GM12878 (cell line): ENCODE data around the gene ZNF804B. TPM values are rescaled to one million over a fixed set of nuclear protein-coding genes. Genes with fewer than 3 reads are reported as not detected.

Experiments
- CTCF ChIP-seq, 3 experiments: IDR thresholded peaks in 2 of 3; conservative IDR thresholded peaks in 1 of 3; 2 replicates each; pipeline ENCODE4 v1.5.1; 2011; ENCODE audit warnings: low read depth in 3 of 3, low read length in 3 of 3, mild to moderate bottlenecking in 3 of 3, control low read depth in 2 of 3, moderate library complexity in 2 of 3, inconsistent platforms in 1 of 3, mixed read lengths in 1 of 3; ENCODE audit not compliant: control insufficient read depth in 2 of 3, insufficient read depth in 1 of 3; ENCODE audit errors: extremely low read depth in 1 of 3
- JUNB ChIP-seq: IDR thresholded peaks from 2 replicates; pipeline ENCODE4 v1.6.1; 2016; ENCODE audit warnings: antibody characterized with exemption, mild to moderate bottlenecking
- POU2F2 ChIP-seq: IDR thresholded peaks from 3 replicates; pipeline ENCODE4 v1.6.1; 2011; ENCODE audit warnings: low read depth, mild to moderate bottlenecking, low read length, borderline replicate concordance
- PRDM15 ChIP-seq: fragments of 450-650 bp; formaldehyde crosslinking; IDR thresholded peaks from 2 replicates; pipeline ENCODE4 v1.4.0; 2020; ENCODE audit warnings: mild to moderate bottlenecking, moderate library complexity
- RUNX3 ChIP-seq: IDR thresholded peaks from 2 replicates; pipeline ENCODE4 v1.6.1; 2012; ENCODE audit warnings: low read length, inconsistent platforms
- SRF ChIP-seq, 2 experiments: IDR thresholded peaks; 2 replicates each; pipeline ENCODE4 v1.6.1; 2011; ENCODE audit warnings: low read depth in 2 of 2, low read length in 2 of 2, mild to moderate bottlenecking in 1 of 2, moderate library complexity in 1 of 2
- ZBTB4 ChIP-seq: fragments of 450-650 bp; formaldehyde crosslinking; IDR thresholded peaks from 2 replicates; pipeline ENCODE4 v1.4.0; 2022; ENCODE audit warnings: mild to moderate bottlenecking, moderate library complexity
- polyA plus RNA-seq, 11 experiments: library from polyadenylated mRNA; depleted of rRNA in 4 of 11; unstranded in 6 of 11; stranded (reverse) in 5 of 11; fragments of >200 nt; fragmentation: Nextera tagmentation in 4 of 11; fragmentation: Illumina TruSeq in 1 of 11; extraction: Ambion mirVana in 4 of 11; extraction: Trizol in 1 of 11; gene quantifications; 1 replicate in 1 of 11; 2 replicates in 10 of 11; pipeline versions ENCODE4 v1.2.1 to v1.2.3, GENCODE V29; 2011 to 2016; ENCODE audit warnings: inconsistent platforms in 2 of 11, missing spikeins in 2 of 11, low read depth in 1 of 11
- total RNA-seq, 4 experiments: library from RNA; depleted of rRNA in 3 of 4; stranded (reverse); fragments of >200 nt in 3 of 4; fragmentation: Illumina TruSeq in 1 of 4; extraction: Trizol in 1 of 4; gene quantifications; 2 replicates each; pipeline versions ENCODE4 v1.2.1 to v1.2.3, GENCODE V29; 2013 to 2021
- TF ChIP-seq, protein P1 (sequence below): fragments of 450-650 bp; formaldehyde crosslinking; IDR thresholded peaks from 2 replicates; pipeline ENCODE4 v1.5.0; 2022; ENCODE audit warnings: mild to moderate bottlenecking, missing genetic modification characterization

ZNF804B gene
- total and polyA plus RNA-seq, 10 of the 15 experiments (the other 5 are each of a cell fraction or from before 2014, with no cell fraction given), result not detected

- TF ChIP-seq ZBTB4 (CRISPR knock-in tag), result no peak
- no peak for TF ChIP-seq CTCF (IDR thresholded peaks at IDR 0.05 in 2 of 3, conservative IDR thresholded peaks at IDR 0.05 in 1 of 3; ENCODE audit: control insufficient read depth in 2 of 3, extremely low read depth in 1 of 3, insufficient read depth in 1 of 3, low read depth in 3 of 3, low read length in 3 of 3)
- no peak for TF ChIP-seq POU2F2
- TF ChIP-seq, protein P1, sequence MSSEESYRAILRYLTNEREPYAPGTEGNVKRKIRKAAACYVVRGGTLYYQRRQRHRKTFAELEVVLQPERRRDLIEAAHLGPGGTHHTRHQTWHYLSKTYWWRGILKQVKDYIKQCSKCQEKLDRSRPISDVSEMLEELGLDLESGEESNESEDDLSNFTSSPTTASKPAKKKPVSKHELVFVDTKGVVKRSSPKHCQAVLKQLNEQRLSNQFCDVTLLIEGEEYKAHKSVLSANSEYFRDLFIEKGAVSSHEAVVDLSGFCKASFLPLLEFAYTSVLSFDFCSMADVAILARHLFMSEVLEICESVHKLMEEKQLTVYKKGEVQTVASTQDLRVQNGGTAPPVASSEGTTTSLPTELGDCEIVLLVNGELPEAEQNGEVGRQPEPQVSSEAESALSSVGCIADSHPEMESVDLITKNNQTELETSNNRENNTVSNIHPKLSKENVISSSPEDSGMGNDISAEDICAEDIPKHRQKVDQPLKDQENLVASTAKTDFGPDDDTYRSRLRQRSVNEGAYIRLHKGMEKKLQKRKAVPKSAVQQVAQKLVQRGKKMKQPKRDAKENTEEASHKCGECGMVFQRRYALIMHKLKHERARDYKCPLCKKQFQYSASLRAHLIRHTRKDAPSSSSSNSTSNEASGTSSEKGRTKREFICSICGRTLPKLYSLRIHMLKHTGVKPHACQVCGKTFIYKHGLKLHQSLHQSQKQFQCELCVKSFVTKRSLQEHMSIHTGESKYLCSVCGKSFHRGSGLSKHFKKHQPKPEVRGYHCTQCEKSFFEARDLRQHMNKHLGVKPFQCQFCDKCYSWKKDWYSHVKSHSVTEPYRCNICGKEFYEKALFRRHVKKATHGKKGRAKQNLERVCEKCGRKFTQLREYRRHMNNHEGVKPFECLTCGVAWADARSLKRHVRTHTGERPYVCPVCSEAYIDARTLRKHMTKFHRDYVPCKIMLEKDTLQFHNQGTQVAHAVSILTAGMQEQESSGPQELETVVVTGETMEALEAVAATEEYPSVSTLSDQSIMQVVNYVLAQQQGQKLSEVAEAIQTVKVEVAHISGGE, result no peak
- no peak for TF ChIP-seq JUNB
- no peak for TF ChIP-seq SRF (IDR thresholded peaks at IDR 0.05; ENCODE audit: low read depth in 2 of 2, low read length in 2 of 2)
- no peak for TF ChIP-seq PRDM15 (CRISPR knock-in tag)
- TF ChIP-seq RUNX3, result no peak
- TF ChIP-seq, all 136 proteins: peak for 0
Measured at GRCh38 chr7:88806280-88807037, 47.0 kb downstream of the ZNF804B start (continued).
